K562 (cell line): ENCODE data around the gene MAST1. TPM values are rescaled to one million over a fixed set of nuclear protein-coding genes. Genes with fewer than 3 reads are reported as not detected.

Experiments
- ARHGAP35 ChIP-seq: fragments of 450-650 bp; IDR thresholded peaks from 2 replicates; pipeline ENCODE4 v1.6.1; 2018; ENCODE audit not compliant: partially characterized antibody
- BRF1 ChIP-seq: IDR thresholded peaks from 3 replicates; pipeline ENCODE4 v1.6.1; 2011; ENCODE audit warnings: borderline replicate concordance, mild to moderate bottlenecking; ENCODE audit not compliant: insufficient read length; ENCODE audit errors: extremely low read depth
- CBX2 ChIP-seq: fragments of 200-600 bp; sonication (generic); IDR thresholded peaks from one replicate; pipeline ENCODE4 v1.6.1; 2012; ENCODE audit warnings: mild to moderate bottlenecking, low read length, inconsistent platforms; ENCODE audit not compliant: insufficient read depth, poor library complexity, severe bottlenecking
- CHAMP1 ChIP-seq: fragments of 450-650 bp; IDR thresholded peaks from 2 replicates; pipeline ENCODE4 v1.6.1; 2016; ENCODE audit warnings: mild to moderate bottlenecking
- EP400 ChIP-seq: fragments of 450-650 bp; IDR thresholded peaks from 2 replicates; pipeline ENCODE4 v1.6.1; 2017; ENCODE audit warnings: antibody characterized with exemption, mild to moderate bottlenecking, moderate library complexity
- HES1 ChIP-seq: fragments of 450-650 bp; IDR thresholded peaks from 2 replicates; pipeline ENCODE4 v1.6.1; 2016; ENCODE audit warnings: low read depth, mild to moderate bottlenecking, moderate library complexity
- MAZ ChIP-seq, 2 experiments: fragments of 450-650 bp in 1 of 2; sonication (generic) in 1 of 2; formaldehyde crosslinking; IDR thresholded peaks in 1 of 2; conservative IDR thresholded peaks in 1 of 2; 2 replicates each; pipeline versions ENCODE4 v1.4.0 to v1.5.0; 2020; ENCODE audit warnings: mild to moderate bottlenecking in 1 of 2, missing genetic modification reagents in 1 of 2
- MBD2 ChIP-seq: sonication (generic); IDR thresholded peaks from 2 replicates; pipeline ENCODE4 v1.6.1; 2016; ENCODE audit warnings: low read depth, borderline replicate concordance
- SNAPC5 ChIP-seq: fragments of 250-450 bp; sonication (Bioruptor Pico); IDR thresholded peaks from 2 replicates; pipeline ENCODE4 v1.8.0; 2021; ENCODE audit warnings: moderate library complexity, mild to moderate bottlenecking, inconsistent platforms
- TEAD1 ChIP-seq, 2 experiments: fragments of 450-650 bp in 1 of 2; sonication (generic) in 1 of 2; formaldehyde crosslinking; IDR thresholded peaks; 2 replicates each; pipeline versions ENCODE4 v1.4.0 to v1.8.0; 2020 to 2022; ENCODE audit warnings: mild to moderate bottlenecking in 2 of 2, missing genetic modification reagents in 1 of 2
- ZNF384 ChIP-seq: IDR thresholded peaks from 2 replicates; pipeline ENCODE4 v1.6.1; 2012; ENCODE audit warnings: low read depth, low read length, improper control_type of control experiment
- polyA plus RNA-seq, 8 experiments: library from polyadenylated mRNA; depleted of rRNA in 4 of 8; stranded (reverse) in 5 of 8; unstranded in 3 of 8; fragments of >200 nt; fragmentation: Nextera tagmentation in 2 of 8; fragmentation: Illumina TruSeq in 1 of 8; extraction: Ambion mirVana in 2 of 8; extraction: Trizol in 1 of 8; gene quantifications; 2 replicates each; pipeline versions ENCODE4 v1.2.1 to v1.2.3, GENCODE V29; 2011 to 2014; ENCODE audit warnings: inconsistent platforms in 1 of 8, missing spikeins in 1 of 8
- total RNA-seq, 7 experiments: library from RNA; depleted of rRNA in 6 of 7; stranded (reverse); fragments of >200 nt in 6 of 7; fragmentation: Illumina TruSeq in 2 of 7; extraction: Trizol in 2 of 7; gene quantifications; 2 replicates each; pipeline versions ENCODE4 v1.2.1 to v1.2.3, GENCODE V29; 2011 to 2021; ENCODE audit warnings: low replicate concordance in 1 of 7
- TF ChIP-seq, protein P1 (sequence below): sonication (generic); formaldehyde crosslinking; IDR thresholded peaks from 2 replicates; pipeline ENCODE4 v1.8.1; 2023; ENCODE audit warnings: mild to moderate bottlenecking, missing genetic modification reagents
- TF ChIP-seq, protein P2 (sequence below): sonication (generic); formaldehyde crosslinking; IDR thresholded peaks from 2 replicates; pipeline ENCODE4 v1.8.0; 2022; ENCODE audit warnings: mild to moderate bottlenecking, missing genetic modification reagents
- TF ChIP-seq, protein P3 (sequence below): fragments of 450-650 bp; formaldehyde crosslinking; IDR thresholded peaks from 2 replicates; pipeline ENCODE4 v1.4.0; 2020; ENCODE audit warnings: mild to moderate bottlenecking, moderate library complexity

The MAST1 gene
- total and polyA plus RNA-seq, 9 of the 15 experiments (the other 6 are each of a cell fraction or from before 2014, with no cell fraction given) = 0.48 to 10.3 (median 3.9) TPM

GRCh38 chr19:12884926-12885748 is 46.8 kb downstream of the MAST1 start (continued):
- TF ChIP-seq CBX2 (no peak), CHAMP1 (no peak), SNAPC5 (CRISPR knock-in tag) (no peak), HES1 (peak; percentile 23; the same call in 1 of the 2 replicates), TEAD1 (CRISPR knock-in tag; IDR thresholded peaks at IDR 0.05) (peak in 1 of 2 experiments; percentile 19; a peak in 1 of 4 replicates), MAZ (CRISPR knock-in tag; conservative IDR thresholded peaks at IDR 0.05 in 1 of 2, IDR thresholded peaks at IDR 0.05 in 1 of 2) (peak in 1 of 2 experiments; percentile 57; a peak in 3 of 4 replicates), ZNF384 (peak; percentile 8; the same call in 1 of the 2 replicates), MBD2 (peak; percentile 46; the same call in 1 of the 2 replicates), BRF1 (no peak), EP400 (peak; percentile 91), ARHGAP35 (no peak)
- TF ChIP-seq, protein P1, sequence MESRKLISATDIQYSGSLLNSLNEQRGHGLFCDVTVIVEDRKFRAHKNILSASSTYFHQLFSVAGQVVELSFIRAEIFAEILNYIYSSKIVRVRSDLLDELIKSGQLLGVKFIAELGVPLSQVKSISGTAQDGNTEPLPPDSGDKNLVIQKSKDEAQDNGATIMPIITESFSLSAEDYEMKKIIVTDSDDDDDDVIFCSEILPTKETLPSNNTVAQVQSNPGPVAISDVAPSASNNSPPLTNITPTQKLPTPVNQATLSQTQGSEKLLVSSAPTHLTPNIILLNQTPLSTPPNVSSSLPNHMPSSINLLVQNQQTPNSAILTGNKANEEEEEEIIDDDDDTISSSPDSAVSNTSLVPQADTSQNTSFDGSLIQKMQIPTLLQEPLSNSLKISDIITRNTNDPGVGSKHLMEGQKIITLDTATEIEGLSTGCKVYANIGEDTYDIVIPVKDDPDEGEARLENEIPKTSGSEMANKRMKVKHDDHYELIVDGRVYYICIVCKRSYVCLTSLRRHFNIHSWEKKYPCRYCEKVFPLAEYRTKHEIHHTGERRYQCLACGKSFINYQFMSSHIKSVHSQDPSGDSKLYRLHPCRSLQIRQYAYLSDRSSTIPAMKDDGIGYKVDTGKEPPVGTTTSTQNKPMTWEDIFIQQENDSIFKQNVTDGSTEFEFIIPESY (CRISPR knock-in tag) = peak; percentile 38; the same call in 1 of the 2 replicates
- TF ChIP-seq, protein P2, sequence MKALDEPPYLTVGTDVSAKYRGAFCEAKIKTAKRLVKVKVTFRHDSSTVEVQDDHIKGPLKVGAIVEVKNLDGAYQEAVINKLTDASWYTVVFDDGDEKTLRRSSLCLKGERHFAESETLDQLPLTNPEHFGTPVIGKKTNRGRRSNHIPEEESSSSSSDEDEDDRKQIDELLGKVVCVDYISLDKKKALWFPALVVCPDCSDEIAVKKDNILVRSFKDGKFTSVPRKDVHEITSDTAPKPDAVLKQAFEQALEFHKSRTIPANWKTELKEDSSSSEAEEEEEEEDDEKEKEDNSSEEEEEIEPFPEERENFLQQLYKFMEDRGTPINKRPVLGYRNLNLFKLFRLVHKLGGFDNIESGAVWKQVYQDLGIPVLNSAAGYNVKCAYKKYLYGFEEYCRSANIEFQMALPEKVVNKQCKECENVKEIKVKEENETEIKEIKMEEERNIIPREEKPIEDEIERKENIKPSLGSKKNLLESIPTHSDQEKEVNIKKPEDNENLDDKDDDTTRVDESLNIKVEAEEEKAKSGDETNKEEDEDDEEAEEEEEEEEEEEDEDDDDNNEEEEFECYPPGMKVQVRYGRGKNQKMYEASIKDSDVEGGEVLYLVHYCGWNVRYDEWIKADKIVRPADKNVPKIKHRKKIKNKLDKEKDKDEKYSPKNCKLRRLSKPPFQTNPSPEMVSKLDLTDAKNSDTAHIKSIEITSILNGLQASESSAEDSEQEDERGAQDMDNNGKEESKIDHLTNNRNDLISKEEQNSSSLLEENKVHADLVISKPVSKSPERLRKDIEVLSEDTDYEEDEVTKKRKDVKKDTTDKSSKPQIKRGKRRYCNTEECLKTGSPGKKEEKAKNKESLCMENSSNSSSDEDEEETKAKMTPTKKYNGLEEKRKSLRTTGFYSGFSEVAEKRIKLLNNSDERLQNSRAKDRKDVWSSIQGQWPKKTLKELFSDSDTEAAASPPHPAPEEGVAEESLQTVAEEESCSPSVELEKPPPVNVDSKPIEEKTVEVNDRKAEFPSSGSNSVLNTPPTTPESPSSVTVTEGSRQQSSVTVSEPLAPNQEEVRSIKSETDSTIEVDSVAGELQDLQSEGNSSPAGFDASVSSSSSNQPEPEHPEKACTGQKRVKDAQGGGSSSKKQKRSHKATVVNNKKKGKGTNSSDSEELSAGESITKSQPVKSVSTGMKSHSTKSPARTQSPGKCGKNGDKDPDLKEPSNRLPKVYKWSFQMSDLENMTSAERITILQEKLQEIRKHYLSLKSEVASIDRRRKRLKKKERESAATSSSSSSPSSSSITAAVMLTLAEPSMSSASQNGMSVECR (CRISPR knock-in tag) = peak; percentile 80
- TF ChIP-seq, protein P3, sequence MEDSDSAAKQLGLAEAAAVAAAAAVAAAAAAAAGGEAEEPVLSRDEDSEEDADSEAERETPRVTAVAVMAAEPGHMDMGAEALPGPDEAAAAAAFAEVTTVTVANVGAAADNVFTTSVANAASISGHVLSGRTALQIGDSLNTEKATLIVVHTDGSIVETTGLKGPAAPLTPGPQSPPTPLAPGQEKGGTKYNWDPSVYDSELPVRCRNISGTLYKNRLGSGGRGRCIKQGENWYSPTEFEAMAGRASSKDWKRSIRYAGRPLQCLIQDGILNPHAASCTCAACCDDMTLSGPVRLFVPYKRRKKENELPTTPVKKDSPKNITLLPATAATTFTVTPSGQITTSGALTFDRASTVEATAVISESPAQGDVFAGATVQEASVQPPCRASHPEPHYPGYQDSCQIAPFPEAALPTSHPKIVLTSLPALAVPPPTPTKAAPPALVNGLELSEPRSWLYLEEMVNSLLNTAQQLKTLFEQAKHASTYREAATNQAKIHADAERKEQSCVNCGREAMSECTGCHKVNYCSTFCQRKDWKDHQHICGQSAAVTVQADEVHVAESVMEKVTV (CRISPR knock-in tag) = no peak
